HepG2 (cell line): ENCODE results near the gene TTBK2. TPM values are rescaled to one million over a fixed set of nuclear protein-coding genes. Genes with fewer than 3 reads are reported as not detected.

ENCODE experiments used
- CENPX ChIP-seq: sonication (generic); formaldehyde crosslinking; IDR thresholded peaks from 2 replicates; pipeline ENCODE4 v1.9.0; 2021; ENCODE audit warnings: mild to moderate bottlenecking, missing genetic modification reagents, moderate library complexity
- E2F1 ChIP-seq: sonication (generic); formaldehyde crosslinking; IDR thresholded peaks from 2 replicates; pipeline ENCODE4 v1.5.0; 2020; ENCODE audit warnings: missing genetic modification reagents
- HNF1B ChIP-seq: sonication (generic); formaldehyde crosslinking; IDR thresholded peaks from 2 replicates; pipeline ENCODE4 v1.5.1; 2020; ENCODE audit warnings: mild to moderate bottlenecking, moderate library complexity, missing genetic modification reagents
- IRF9 ChIP-seq: sonication (generic); formaldehyde crosslinking; IDR thresholded peaks from 2 replicates; pipeline ENCODE4 v1.8.0; 2022; ENCODE audit warnings: missing genetic modification reagents, mild to moderate bottlenecking, borderline replicate concordance
- MYC ChIP-seq: sonication (generic); formaldehyde crosslinking; IDR thresholded peaks from 2 replicates; pipeline ENCODE4 v1.9.0; 2021; ENCODE audit warnings: missing genetic modification reagents, borderline replicate concordance
- SNAI1 ChIP-seq: sonication (generic); formaldehyde crosslinking; IDR thresholded peaks from 2 replicates; pipeline ENCODE4 v1.5.0; 2020; ENCODE audit warnings: mild to moderate bottlenecking, missing genetic modification reagents, borderline replicate concordance
- UBTF ChIP-seq: sonication (generic); formaldehyde crosslinking; IDR thresholded peaks from 2 replicates; pipeline ENCODE4 v1.4.0; 2020; ENCODE audit warnings: mild to moderate bottlenecking, missing genetic modification reagents
- ZBTB44 ChIP-seq: sonication (generic); formaldehyde crosslinking; IDR thresholded peaks from 2 replicates; pipeline ENCODE4 v1.4.0; 2020; ENCODE audit warnings: missing genetic modification reagents
- ZNF687 ChIP-seq: sonication (generic); formaldehyde crosslinking; IDR thresholded peaks from 2 replicates; pipeline ENCODE4 v1.5.1; 2020; ENCODE audit warnings: mild to moderate bottlenecking, missing genetic modification reagents, moderate library complexity
- ZNF776 ChIP-seq: sonication (generic); formaldehyde crosslinking; IDR thresholded peaks from 2 replicates; pipeline ENCODE4 v1.4.0; 2020; ENCODE audit warnings: mild to moderate bottlenecking, missing genetic modification reagents
- ZSCAN20 ChIP-seq: sonication (generic); formaldehyde crosslinking; IDR thresholded peaks from 2 replicates; pipeline ENCODE4 v1.4.0; 2020; ENCODE audit warnings: missing genetic modification reagents, mild to moderate bottlenecking, borderline replicate concordance
- polyA plus RNA-seq, 8 experiments: library from polyadenylated mRNA; depleted of rRNA in 3 of 8; stranded (reverse) in 7 of 8; unstranded in 1 of 8; fragments of >200 nt; fragmentation: Illumina TruSeq in 4 of 8; extraction: Trizol in 4 of 8; gene quantifications; 2 replicates each; pipeline versions ENCODE4 v1.2.1 to v1.2.3, GENCODE V29; 2011 to 2016; ENCODE audit warnings: low read depth in 4 of 8, missing spikeins in 1 of 8, mixed read lengths in 1 of 8; ENCODE audit not compliant: insufficient read depth in 1 of 8
- total RNA-seq, 5 experiments: library from RNA; depleted of rRNA; stranded (reverse); fragments of >200 nt; fragmentation: Illumina TruSeq; extraction: Trizol; gene quantifications; 2 replicates each; pipeline ENCODE4 v1.2.3, GENCODE V29; 2016; ENCODE audit warnings: low read depth in 1 of 5

TTBK2 gene
- total and polyA plus RNA-seq, 2 of the 13 experiments (the other 11 are each of a cell fraction or from before 2014, with no cell fraction given) = 5.1 to 7.4 TPM

GRCh38 chr15:42736793-42737528 is 183.6 kb downstream of the TTBK2 start, which contains the start of gene CDAN1 (continued):
- no peak for TF ChIP-seq CENPX (CRISPR knock-in tag)
- TF ChIP-seq IRF9 (CRISPR knock-in tag) = peak; percentile 57; the same call in 1 of the 2 replicates
- TF ChIP-seq ZNF687 = peak; percentile 64
- peak; percentile 17 for TF ChIP-seq MYC (CRISPR knock-in tag)
- TF ChIP-seq ZBTB44 (CRISPR knock-in tag) = no peak
- TF ChIP-seq UBTF (CRISPR knock-in tag) = peak; percentile 94
- peak; percentile 79 for TF ChIP-seq ZNF776
- TF ChIP-seq HNF1B (CRISPR knock-in tag) = 0 out of 2 replicates have a peak, but pooled peaks have one; percentile 50
- no peak for TF ChIP-seq E2F1
- no peak for TF ChIP-seq ZSCAN20 (CRISPR knock-in tag)
- TF ChIP-seq SNAI1 (CRISPR knock-in tag) = no peak
